Middle frontal gyrus (tissue), 1 donor: Measurements from ENCODE around the gene OR4M1.
"Not testable (repeated sequence)": the region's sequence is repeated elsewhere in the genome, so short reads cannot be mapped to it uniquely, and the experiment has no call there.

ENCODE experiments used
- DNase-seq: peaks from one replicate; pipeline ENCODE4 v3.0.0-alpha.2; 2015; ENCODE audit warnings: low spot score; ENCODE audit errors: extremely low spot score

The OR4M1 gene

GRCh38 chr14:19773204-19773603 is at the start of gene OR4M1:
Gene OR4M1, plus strand, starts transcription at chr14:19773504. Its CDS starts 6,819 bp downstream, at chr14:19780323.
- not testable (repeated sequence) for DNase-seq

- DNase-seq = no peak
Measured at GRCh38 chr14:19729359-19729758, 43.9 kb upstream of the OR4M1 start.

GRCh38 chr14:19729763-19730162 is 43.5 kb upstream of the OR4M1 start:
- DNase-seq = no peak

GRCh38 chr14:19733893-19734292 is 39.4 kb upstream of the OR4M1 start:
- not testable (repeated sequence) for DNase-seq

GRCh38 chr14:19743256-19743655 is 30.0 kb upstream of the OR4M1 start, which contains the start of gene OR4Q3:
Gene OR4Q3, plus strand, starts transcription at chr14:19743571.
- DNase-seq = no peak

- DNase-seq = not testable (repeated sequence)
Measured at GRCh38 chr14:19752316-19752715, 21.0 kb upstream of the OR4M1 start.

- DNase-seq = no peak
Measured at GRCh38 chr14:19754172-19754571, 19.1 kb upstream of the OR4M1 start.

- not testable (repeated sequence) for DNase-seq
Measured at GRCh38 chr14:19771491-19771890, 1.8 kb upstream of the OR4M1 start.

- DNase-seq = no peak
Measured at GRCh38 chr14:19771895-19772430, 1.3 kb upstream of the OR4M1 start.

- DNase-seq = not testable (repeated sequence)
Measured at GRCh38 chr14:19772454-19772853, 850 bp upstream of the OR4M1 start.

- DNase-seq = no peak
Measured at GRCh38 chr14:19775587-19775986, 2.3 kb downstream of the OR4M1 start.

- not testable (repeated sequence) for DNase-seq
Measured at GRCh38 chr14:19785848-19786247, 12.5 kb downstream of the OR4M1 start.

- not testable (repeated sequence) for DNase-seq
Measured at GRCh38 chr14:19787318-19787717, 14.0 kb downstream of the OR4M1 start.

- DNase-seq = not testable (repeated sequence)
Measured at GRCh38 chr14:19788150-19788549, 14.8 kb downstream of the OR4M1 start.

- not testable (repeated sequence) for DNase-seq
Measured at GRCh38 chr14:19796520-19797108, 23.3 kb downstream of the OR4M1 start.

GRCh38 chr14:19799880-19800279 is 26.6 kb downstream of the OR4M1 start:
- DNase-seq = no peak

- DNase-seq = peak; percentile 45
Measured at GRCh38 chr14:19800282-19801117, 27.2 kb downstream of the OR4M1 start.

GRCh38 chr14:19801118-19801464 is 27.8 kb downstream of the OR4M1 start:
- DNase-seq = no peak

- DNase-seq = not testable (repeated sequence)
Measured at GRCh38 chr14:19803470-19803869, 30.2 kb downstream of the OR4M1 start, which contains the start of gene OR4N2. Gene OR4N2, plus strand, starts transcription at chr14:19803770. Its CDS starts 23,679 bp downstream, at chr14:19827449.

- DNase-seq = not testable (repeated sequence)
Measured at GRCh38 chr14:19813171-19813920, 40.0 kb downstream of the OR4M1 start.

- DNase-seq = not testable (repeated sequence)
Measured at GRCh38 chr14:19819879-19820278, 46.6 kb downstream of the OR4M1 start.
